ENCODE data around the gene OPA1.

OPA1 gene

DNA sequence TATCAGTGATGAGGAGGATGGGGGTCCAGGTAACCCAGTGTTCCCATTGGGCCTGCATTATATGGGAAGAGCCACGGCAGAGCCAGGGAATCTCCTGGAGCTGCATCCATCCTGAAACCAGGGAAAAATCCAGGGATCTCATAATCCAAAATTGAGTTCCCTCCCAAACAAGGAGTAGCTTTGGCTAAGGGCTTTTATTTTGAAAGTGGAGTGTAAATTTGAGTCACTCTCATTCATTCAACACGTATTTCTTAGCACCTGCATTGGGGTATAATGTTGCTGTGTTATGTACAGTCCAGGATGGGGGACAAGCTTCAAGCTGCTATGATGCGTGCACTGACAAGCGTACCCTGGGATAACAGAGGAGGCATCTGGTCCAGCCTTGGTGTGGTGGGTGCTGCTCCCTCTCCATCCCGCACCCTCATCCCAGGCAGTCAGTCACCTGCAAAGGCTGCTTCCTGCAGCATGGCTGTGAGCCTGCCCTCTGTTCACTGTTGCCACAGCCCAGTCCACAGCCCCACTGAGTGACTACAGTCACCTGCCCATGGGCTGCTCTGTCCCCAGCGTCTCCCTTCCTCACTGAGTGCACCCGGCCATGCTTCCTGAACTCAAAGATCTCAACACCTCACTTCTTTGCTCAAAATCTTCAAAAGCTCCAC, 135.6 kb downstream of the OPA1 start:
- Histone ChIP-seq H4K20me1 (ENCODE audit: insufficient read depth) (no peaks in the 10 kb centered on the region), H3K4me3 (IDR thresholded peaks at IDR 0.05; ENCODE audit: insufficient read depth, low read depth, low read length) (no peak overlapping the region), H2AFZ (ENCODE audit: low read depth) (no peak overlapping the region), H3K4me1 (ENCODE audit: low read depth, poor library complexity, severe bottlenecking) (no peaks in the 10 kb centered on the region), H3K27me3 (ENCODE audit: insufficient read depth, low read depth) (no peaks in the 10 kb centered on the region), H3K27ac (no peak overlapping the region), H3K36me3 (ENCODE audit: insufficient read depth) (no peaks in the 10 kb centered on the region), H3K4me2 (no peak overlapping the region), H3K79me2 (ENCODE audit: insufficient read depth, low read depth) (no peaks in the 10 kb centered on the region), H3K9ac (no peak overlapping the region)
- TF ChIP-seq, protein P1, sequence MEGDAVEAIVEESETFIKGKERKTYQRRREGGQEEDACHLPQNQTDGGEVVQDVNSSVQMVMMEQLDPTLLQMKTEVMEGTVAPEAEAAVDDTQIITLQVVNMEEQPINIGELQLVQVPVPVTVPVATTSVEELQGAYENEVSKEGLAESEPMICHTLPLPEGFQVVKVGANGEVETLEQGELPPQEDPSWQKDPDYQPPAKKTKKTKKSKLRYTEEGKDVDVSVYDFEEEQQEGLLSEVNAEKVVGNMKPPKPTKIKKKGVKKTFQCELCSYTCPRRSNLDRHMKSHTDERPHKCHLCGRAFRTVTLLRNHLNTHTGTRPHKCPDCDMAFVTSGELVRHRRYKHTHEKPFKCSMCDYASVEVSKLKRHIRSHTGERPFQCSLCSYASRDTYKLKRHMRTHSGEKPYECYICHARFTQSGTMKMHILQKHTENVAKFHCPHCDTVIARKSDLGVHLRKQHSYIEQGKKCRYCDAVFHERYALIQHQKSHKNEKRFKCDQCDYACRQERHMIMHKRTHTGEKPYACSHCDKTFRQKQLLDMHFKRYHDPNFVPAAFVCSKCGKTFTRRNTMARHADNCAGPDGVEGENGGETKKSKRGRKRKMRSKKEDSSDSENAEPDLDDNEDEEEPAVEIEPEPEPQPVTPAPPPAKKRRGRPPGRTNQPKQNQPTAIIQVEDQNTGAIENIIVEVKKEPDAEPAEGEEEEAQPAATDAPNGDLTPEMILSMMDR (conservative IDR thresholded peaks at IDR 0.05; ENCODE audit: low read depth, low read length) = no peak

DNA sequence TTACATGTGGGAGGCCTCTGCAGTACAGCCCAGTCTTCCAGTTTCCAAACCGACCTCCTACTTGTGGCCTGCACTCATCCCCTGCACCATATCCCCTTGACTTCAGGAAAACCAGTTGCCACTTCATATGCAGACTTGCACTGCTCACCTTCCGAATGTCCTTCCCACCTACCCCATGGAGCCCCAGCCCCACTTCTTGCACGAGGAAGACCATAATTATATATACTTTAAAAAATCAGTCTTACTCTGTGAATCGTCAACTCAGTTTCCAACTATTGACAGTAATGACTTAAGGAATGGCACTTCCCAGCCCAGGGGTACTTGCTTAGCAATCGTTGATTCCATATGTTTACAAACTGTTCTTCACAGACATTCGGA, 136.1 kb downstream of the OPA1 start:
- no peak overlapping the region for H3K4me2 ChIP-seq
- H3K4me1 ChIP-seq (ENCODE audit: low read depth, poor library complexity, severe bottlenecking) = no peaks in the 10 kb centered on the region
- TF ChIP-seq, protein P1 (conservative IDR thresholded peaks at IDR 0.05; ENCODE audit: low read depth, low read length) = no peak
- H3K4me3 ChIP-seq (IDR thresholded peaks at IDR 0.05; ENCODE audit: insufficient read depth, low read depth, low read length) = no peak overlapping the region
- H3K79me2 ChIP-seq (ENCODE audit: insufficient read depth, low read depth) = no peaks in the 10 kb centered on the region
- H2AFZ ChIP-seq (ENCODE audit: low read depth) = no peak overlapping the region
- H3K27ac ChIP-seq = no peak overlapping the region
- H3K36me3 ChIP-seq (ENCODE audit: insufficient read depth) = no peaks in the 10 kb centered on the region
- no peaks in the 10 kb centered on the region for H4K20me1 ChIP-seq (ENCODE audit: insufficient read depth)
- no peak overlapping the region for H3K9ac ChIP-seq
- no peaks in the 10 kb centered on the region for H3K27me3 ChIP-seq (ENCODE audit: insufficient read depth, low read depth)

DNA sequence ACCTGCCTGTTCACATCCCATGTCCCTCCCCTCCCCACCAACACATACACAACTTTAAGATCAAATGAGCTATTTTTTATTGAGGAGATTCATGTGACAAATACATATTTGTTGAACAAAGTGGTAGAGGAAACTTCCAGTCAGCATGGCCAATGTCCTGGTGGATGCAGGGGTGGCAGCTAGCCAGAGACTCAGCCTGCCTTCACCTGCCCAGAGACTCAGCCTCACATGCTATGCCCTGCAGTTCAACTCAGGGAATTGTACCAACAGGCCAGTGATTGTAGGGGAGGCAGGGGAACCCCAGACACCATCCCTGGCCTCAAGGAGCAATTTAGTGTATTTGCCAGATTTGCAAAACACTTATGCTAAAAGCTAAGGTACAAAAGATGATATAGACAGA, 136.6 kb downstream of the OPA1 start:
- H3K4me1 ChIP-seq (ENCODE audit: low read depth, poor library complexity, severe bottlenecking) = no peaks in the 10 kb centered on the region
- no peaks in the 10 kb centered on the region for H3K36me3 ChIP-seq (ENCODE audit: insufficient read depth)
- TF ChIP-seq, protein P1 (conservative IDR thresholded peaks at IDR 0.05; ENCODE audit: low read depth, low read length) = no peak

DNA sequence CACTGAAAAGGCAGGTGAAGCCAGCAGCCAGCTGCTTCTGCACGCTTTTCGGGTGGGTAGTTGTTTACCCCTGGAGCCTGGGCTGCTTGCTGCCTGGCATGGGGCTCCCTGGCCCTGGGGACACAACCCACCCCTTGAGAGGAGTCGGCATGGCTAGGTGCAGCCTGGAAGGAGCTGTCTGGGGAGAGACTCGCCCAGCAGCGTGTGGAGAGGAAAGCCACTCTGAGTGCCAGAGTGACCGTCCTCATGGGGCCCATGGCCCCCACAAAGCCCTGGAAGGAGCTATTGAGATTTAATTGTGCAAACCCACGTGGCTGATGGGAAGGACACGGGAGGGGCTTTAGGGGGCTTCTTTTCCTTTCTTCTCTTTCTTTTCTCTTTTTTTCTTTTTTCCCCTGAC, 137.5 kb downstream of the OPA1 start:
- no peak overlapping the region for H3K4me2 ChIP-seq
- no peak overlapping the region for H3K4me3 ChIP-seq (IDR thresholded peaks at IDR 0.05; ENCODE audit: insufficient read depth, low read depth, low read length)
- no peaks in the 10 kb centered on the region for H4K20me1 ChIP-seq (ENCODE audit: insufficient read depth)
- no peaks in the 10 kb centered on the region for H3K4me1 ChIP-seq (ENCODE audit: low read depth, poor library complexity, severe bottlenecking)
- H3K79me2 ChIP-seq (ENCODE audit: insufficient read depth, low read depth) = no peaks in the 10 kb centered on the region
- no peak overlapping the region for H3K27ac ChIP-seq
- no peaks in the 10 kb centered on the region for H3K36me3 ChIP-seq (ENCODE audit: insufficient read depth)
- no peak overlapping the region for H2AFZ ChIP-seq (ENCODE audit: low read depth)
- TF ChIP-seq, protein P1 (conservative IDR thresholded peaks at IDR 0.05; ENCODE audit: low read depth, low read length) = no peak
- no peaks in the 10 kb centered on the region for H3K27me3 ChIP-seq (ENCODE audit: insufficient read depth, low read depth)
- H3K9ac ChIP-seq = no peak overlapping the region

More for the DNA sequence above, 136.6 kb downstream of the OPA1 start:
- no peak overlapping the region for H2AFZ ChIP-seq (ENCODE audit: low read depth)
- no peaks in the 10 kb centered on the region for H3K27me3 ChIP-seq (ENCODE audit: insufficient read depth, low read depth)
- no peak overlapping the region for H3K4me2 ChIP-seq
- no peaks in the 10 kb centered on the region for H4K20me1 ChIP-seq (ENCODE audit: insufficient read depth)
- no peak overlapping the region for H3K4me3 ChIP-seq (IDR thresholded peaks at IDR 0.05; ENCODE audit: insufficient read depth, low read depth, low read length)
- no peak overlapping the region for H3K9ac ChIP-seq
- H3K27ac ChIP-seq = no peak overlapping the region
- H3K79me2 ChIP-seq (ENCODE audit: insufficient read depth, low read depth) = no peaks in the 10 kb centered on the region

Data from KMS-11 (cell line).